Stimulated activated CD8-positive, alpha-beta memory T cell treated with anti-CD3 and anti-CD28 coated beads, Interleukin-15, amount 100 ng/mL, for 24 hours (primary cell): ENCODE data around the gene FKBP1A.
"Not testable (repeated sequence)": the region's sequence is repeated elsewhere in the genome, so short reads cannot be mapped to it uniquely, and the experiment has no call there.

Source experiments
- DNase-seq: peaks from one replicate; pipeline ENCODE4 v3.0.0-alpha.2; 2020; ENCODE audit warnings: low read depth

The FKBP1A gene

GRCh38 chr20:1363522-1363921 is 29.3 kb downstream of the FKBP1A start:
- DNase-seq, result no peak

GRCh38 chr20:1362484-1362883 is 30.4 kb downstream of the FKBP1A start:
- no peak for DNase-seq

GRCh38 chr20:1360094-1360846 is 32.6 kb downstream of the FKBP1A start:
- DNase-seq, result no peak

- DNase-seq, result no peak
Observed at GRCh38 chr20:1357921-1358671, 34.8 kb downstream of the FKBP1A start.

- no peak for DNase-seq
Observed at GRCh38 chr20:1353956-1354355, 38.9 kb downstream of the FKBP1A start.

- no peak for DNase-seq
Observed at GRCh38 chr20:1346315-1346969, 46.4 kb downstream of the FKBP1A start.

- no peak for DNase-seq
Observed at GRCh38 chr20:1345756-1346093, 47.1 kb downstream of the FKBP1A start.

GRCh38 chr20:1345030-1345755 is 47.7 kb downstream of the FKBP1A start:
- no peak for DNase-seq

- DNase-seq, result not testable (repeated sequence)
Observed at GRCh38 chr20:1343446-1344124, 49.3 kb downstream of the FKBP1A start.

GRCh38 chr20:1341561-1342265 is 51.1 kb downstream of the FKBP1A start:
- no peak for DNase-seq

GRCh38 chr20:1338801-1339200 is 54.1 kb downstream of the FKBP1A start:
- no peak for DNase-seq

GRCh38 chr20:1338096-1338495 is 54.8 kb downstream of the FKBP1A start:
- DNase-seq, result no peak

GRCh38 chr20:1337441-1337840 is 55.4 kb downstream of the FKBP1A start:
- no peak for DNase-seq

- DNase-seq, result no peak
Observed at GRCh38 chr20:1336699-1337367, 56.0 kb downstream of the FKBP1A start.

GRCh38 chr20:1335961-1336698 is 56.7 kb downstream of the FKBP1A start:
- DNase-seq, result no peak

GRCh38 chr20:1334761-1335160 is 58.1 kb downstream of the FKBP1A start:
- no peak for DNase-seq

- no peak for DNase-seq
Observed at GRCh38 chr20:1334370-1334731, 58.5 kb downstream of the FKBP1A start.

- DNase-seq, result no peak
Observed at GRCh38 chr20:1333462-1334369, 59.1 kb downstream of the FKBP1A start.

- DNase-seq, result no peak
Observed at GRCh38 chr20:1332749-1333300, 60.0 kb downstream of the FKBP1A start.
